Progenitor cell of endocrine pancreas (in vitro differentiated cells): ENCODE results near the gene LYVE1. TPM values are rescaled to one million over a fixed set of nuclear protein-coding genes. Genes with fewer than 3 reads are reported as not detected.

Experiments
- DNase-seq: peaks from one replicate; pipeline ENCODE4 v3.0.0; 2021; ENCODE audit warnings: low spot score; ENCODE audit not compliant: unreplicated experiment
- H3K27ac Mint-ChIP-seq: 2 replicates; pipeline ENCODE4 v1.8.0; 2021; ENCODE audit warnings: mild to moderate bottlenecking, moderate library complexity, mixed read lengths
- H3K27me3 Mint-ChIP-seq: 2 replicates; pipeline ENCODE4 v1.8.0; 2021; ENCODE audit warnings: mixed read lengths
- H3K36me3 Mint-ChIP-seq: 2 replicates; pipeline ENCODE4 v1.8.0; 2022; ENCODE audit warnings: mixed read lengths; ENCODE audit not compliant: insufficient read depth
- H3K4me1 Mint-ChIP-seq: 2 replicates; pipeline ENCODE4 v1.8.0; 2021; ENCODE audit warnings: low read depth, mixed read lengths
- H3K4me3 Mint-ChIP-seq: 2 replicates; pipeline ENCODE4 v1.8.0; 2021; ENCODE audit warnings: low read depth, mild to moderate bottlenecking, moderate library complexity, mixed read lengths
- H3K9me3 Mint-ChIP-seq: 2 replicates; pipeline ENCODE4 v1.8.0; 2021; ENCODE audit warnings: low read depth, mixed read lengths
- CTCF ChIP-seq: fragments of 200-600 bp; sonication (generic); IDR thresholded peaks from one replicate; pipeline ENCODE4 v1.5.0; 2021; ENCODE audit warnings: antibody characterized with exemption, mild to moderate bottlenecking; ENCODE audit not compliant: unreplicated experiment
- total RNA-seq: library from RNA; stranded (reverse); gene quantifications from 2 replicates; pipeline ENCODE4 v1.2.1, GENCODE V29; 2021

LYVE1 gene
- total RNA-seq, 1 donor from 2014 or later: not detected

- Mint-ChIP-seq H3K4me1 (peaks cover under 1% of the 10 kb centered on the region), H3K36me3 (no peaks in the 10 kb centered on the region), H3K4me3 (no peak overlapping the region), H3K27ac (no peak overlapping the region), H3K9me3 (no peaks in the 10 kb centered on the region), H3K27me3 (no peaks in the 10 kb centered on the region)
- DNase-seq: no peak
- no peak for TF ChIP-seq CTCF
Observed at GRCh38 chr11:10561947-10562346, 6.5 kb downstream of the LYVE1 start.

GRCh38 chr11:10561043-10561818, 7.2 kb downstream of the LYVE1 start:
- H3K36me3 Mint-ChIP-seq: no peaks in the 10 kb centered on the region
- H3K4me1 Mint-ChIP-seq: peaks cover 4% of the 10 kb centered on the region
- no peak for TF ChIP-seq CTCF

GRCh38 chr11:10558288-10558687, 10.2 kb downstream of the LYVE1 start:
- no peak for DNase-seq
- H3K36me3 Mint-ChIP-seq: no peaks in the 10 kb centered on the region
- no peak overlapping the region for H3K4me3 Mint-ChIP-seq
- no peak for TF ChIP-seq CTCF
- no peaks in the 10 kb centered on the region for H3K9me3 Mint-ChIP-seq
- H3K27ac Mint-ChIP-seq: no peak overlapping the region
- no peaks in the 10 kb centered on the region for H3K27me3 Mint-ChIP-seq
- peaks cover 6% of the 10 kb centered on the region for H3K4me1 Mint-ChIP-seq

More at GRCh38 chr11:10561043-10561818, 7.2 kb downstream of the LYVE1 start:
- H3K9me3 Mint-ChIP-seq: no peaks in the 10 kb centered on the region
- no peaks in the 10 kb centered on the region for H3K27me3 Mint-ChIP-seq
- no peak overlapping the region for H3K27ac Mint-ChIP-seq
- no peak for DNase-seq
- H3K4me3 Mint-ChIP-seq: no peak overlapping the region

- no peak overlapping the region for H3K4me3 Mint-ChIP-seq
- DNase-seq: no peak
- TF ChIP-seq CTCF: no peak
- H3K36me3 Mint-ChIP-seq: no peaks in the 10 kb centered on the region
- H3K27me3 Mint-ChIP-seq: no peaks in the 10 kb centered on the region
- H3K4me1 Mint-ChIP-seq: peaks cover 6% of the 10 kb centered on the region
- no peak overlapping the region for H3K27ac Mint-ChIP-seq
- peaks cover 4% of the 10 kb centered on the region for H3K9me3 Mint-ChIP-seq
Observed at GRCh38 chr11:10556590-10556989, 11.9 kb downstream of the LYVE1 start.

- DNase-seq: no peak
- peaks cover 5% of the 10 kb centered on the region for H3K4me1 Mint-ChIP-seq
- no peak overlapping the region for H3K27ac Mint-ChIP-seq
- H3K36me3 Mint-ChIP-seq: no peaks in the 10 kb centered on the region
- TF ChIP-seq CTCF: no peak
- H3K4me3 Mint-ChIP-seq: no peak overlapping the region
- peaks cover 10% of the 10 kb centered on the region for H3K9me3 Mint-ChIP-seq
- peaks cover 3% of the 10 kb centered on the region for H3K27me3 Mint-ChIP-seq
Observed at GRCh38 chr11:10551845-10552352, 16.6 kb downstream of the LYVE1 start.
